HL-60 (cell line): ENCODE measurements around the gene SFT2D1.

ENCODE experiments used
- DNase-seq, 2 experiments: peaks; one replicate each; pipeline ENCODE4 v3.0.0-alpha.2; 2010 to 2020; ENCODE audit warnings: low read depth in 1 of 2, low spot score in 1 of 2
- H3K27ac ChIP-seq: fragments of 250-450 bp; sonication (Bioruptor Pico); replicated peaks from 2 replicates; pipeline ENCODE4 v1.5.1; 2020; ENCODE audit warnings: mild to moderate bottlenecking, moderate library complexity
- H3K27me3 ChIP-seq: fragments of 250-450 bp; sonication (Bioruptor Pico); 2 replicates; pipeline ENCODE4 v1.5.1; 2021; ENCODE audit warnings: mild to moderate bottlenecking, moderate library complexity; ENCODE audit not compliant: insufficient read depth, poor library complexity, severe bottlenecking
- H3K4me3 ChIP-seq: replicated peaks from 2 replicates; pipeline ENCODE4 v1.5.1; 2011; ENCODE audit warnings: mild to moderate bottlenecking, control low read depth, low read length; ENCODE audit not compliant: insufficient read depth
- CTCF ChIP-seq: IDR thresholded peaks from one replicate; pipeline ENCODE4 v1.5.1; 2011; ENCODE audit warnings: low read length, control low read depth, inconsistent platforms; ENCODE audit not compliant: insufficient read depth
- GABPA ChIP-seq: IDR thresholded peaks from 2 replicates; pipeline ENCODE4 v1.6.1; 2012; ENCODE audit warnings: low read depth
- POLR2AphosphoS5 ChIP-seq: IDR thresholded peaks from 2 replicates; pipeline ENCODE4 v1.6.1; 2012; ENCODE audit warnings: low read depth
- REST ChIP-seq: IDR thresholded peaks from 2 replicates; pipeline ENCODE4 v1.6.1; 2012; ENCODE audit warnings: low read depth; ENCODE audit not compliant: insufficient replicate concordance
- SPI1 ChIP-seq: IDR thresholded peaks from 2 replicates; pipeline ENCODE4 v1.6.1; 2012; ENCODE audit warnings: low read depth, mild to moderate bottlenecking, borderline replicate concordance

The SFT2D1 gene

GRCh38 chr6:166274739-166275370 lies 67.5 kb downstream of the SFT2D1 start:
- Histone ChIP-seq H3K27ac (no peak overlapping the region), H3K4me3 (no peak overlapping the region), H3K27me3 (no peaks in the 10 kb centered on the region)
- TF ChIP-seq REST: no peak
- TF ChIP-seq SPI1: no peak
- TF ChIP-seq CTCF: no peak
- no peak for TF ChIP-seq POLR2AphosphoS5
- TF ChIP-seq GABPA: no peak
- no peak for DNase-seq

GRCh38 chr6:166274163-166274562 lies 68.2 kb downstream of the SFT2D1 start:
- DNase-seq: no peak
- TF ChIP-seq GABPA: no peak
- TF ChIP-seq SPI1: no peak
- no peak for TF ChIP-seq CTCF
- TF ChIP-seq REST: no peak
- no peak for TF ChIP-seq POLR2AphosphoS5
- Histone ChIP-seq H3K27me3 (no peaks in the 10 kb centered on the region), H3K4me3 (no peak overlapping the region), H3K27ac (no peak overlapping the region)

- Histone ChIP-seq H3K27me3 (no peaks in the 10 kb centered on the region), H3K27ac (no peak overlapping the region), H3K4me3 (no peak overlapping the region)
- no peak for DNase-seq
- TF ChIP-seq GABPA: no peak
These were observed 71.0 kb downstream of the SFT2D1 start for GRCh38 chr6:166271376-166271765.

GRCh38 chr6:166270706-166271375 lies 71.5 kb downstream of the SFT2D1 start:
- Histone ChIP-seq H3K27me3 (no peaks in the 10 kb centered on the region), H3K4me3 (no peak overlapping the region), H3K27ac (no peak overlapping the region)
- TF ChIP-seq POLR2AphosphoS5 (no peak), CTCF (no peak), SPI1 (no peak), REST (no peak), GABPA (no peak)
- no peak for DNase-seq
